Liver (tissue), 9 donors: ENCODE results near the gene CDHR2. TPM values are rescaled to one million over a fixed set of nuclear protein-coding genes. Genes with fewer than 3 reads are reported as not detected.

Experiments
- DNase-seq: peaks from one replicate; pipeline ENCODE4 v3.0.0-alpha.2; 2017; ENCODE audit warnings: low spot score
- H3K27ac ChIP-seq, 2 donors: one replicate each; pipeline ENCODE4 v1.7.0; 2013; ENCODE audit warnings: inconsistent platforms in 2 of 2, low read length in 2 of 2, control low read depth in 1 of 2, low read depth in 1 of 2, mild to moderate bottlenecking in 1 of 2
- H3K27me3 ChIP-seq, 4 donors: one replicate each; pipeline versions ENCODE4 v1.6.1 to v1.7.0; 2013; ENCODE audit warnings: low read length in 3 of 4, inconsistent platforms in 1 of 4, mild to moderate bottlenecking in 1 of 4, moderate library complexity in 1 of 4; ENCODE audit not compliant: control insufficient read depth in 4 of 4, insufficient read depth in 4 of 4
- H3K36me3 ChIP-seq, 4 donors: one replicate each; pipeline versions ENCODE4 v1.6.1 to v1.7.0; 2013; ENCODE audit warnings: low read length in 3 of 4, mild to moderate bottlenecking in 3 of 4, low read depth in 1 of 4, moderate library complexity in 1 of 4; ENCODE audit not compliant: control insufficient read depth in 4 of 4, insufficient read depth in 3 of 4
- H3K4me1 ChIP-seq, 4 donors: one replicate each; pipeline versions ENCODE4 v1.6.1 to v1.7.0; 2013; ENCODE audit warnings: low read length in 3 of 4, mild to moderate bottlenecking in 3 of 4, moderate library complexity in 1 of 4; ENCODE audit not compliant: control insufficient read depth in 4 of 4, insufficient read depth in 4 of 4
- H3K4me3 ChIP-seq, 3 donors: one replicate each; pipeline versions ENCODE4 v1.6.1 to v1.7.0; 2013; ENCODE audit warnings: low read length in 3 of 3, control low read depth in 1 of 3, low read depth in 1 of 3, mild to moderate bottlenecking in 1 of 3
- H3K9ac ChIP-seq, 2 donors: one replicate each; pipeline ENCODE4 v1.7.0; 2013; ENCODE audit warnings: low read length in 2 of 2, mild to moderate bottlenecking in 2 of 2, moderate library complexity in 2 of 2, control low read depth in 1 of 2, low read depth in 1 of 2
- H3K9me3 ChIP-seq, 4 donors: one replicate each; pipeline versions ENCODE4 v1.6.1 to v1.7.0; 2013; ENCODE audit warnings: low read length in 3 of 4; ENCODE audit not compliant: control insufficient read depth in 4 of 4
- EGR1 ChIP-seq, 2 donors: IDR thresholded peaks; 2 replicates each; pipeline ENCODE4 v1.6.1; 2016 to 2018; ENCODE audit warnings: antibody characterized with exemption in 2 of 2, low read depth in 2 of 2
- FOXA1 ChIP-seq: IDR thresholded peaks from 2 replicates; pipeline ENCODE4 v1.6.1; 2016; ENCODE audit warnings: antibody characterized with exemption
- FOXA2 ChIP-seq: IDR thresholded peaks from 2 replicates; pipeline ENCODE4 v1.6.1; 2016; ENCODE audit warnings: antibody characterized with exemption
- GABPA ChIP-seq, 2 donors: IDR thresholded peaks in 1 of 2; conservative IDR thresholded peaks in 1 of 2; 2 replicates each; pipeline ENCODE4 v1.6.1; 2016; ENCODE audit warnings: antibody characterized with exemption in 2 of 2, mild to moderate bottlenecking in 1 of 2, moderate library complexity in 1 of 2
- HNF4A ChIP-seq, 2 donors: conservative IDR thresholded peaks; 2 replicates each; pipeline ENCODE4 v1.6.1; 2016; ENCODE audit warnings: antibody characterized with exemption in 2 of 2, mild to moderate bottlenecking in 2 of 2
- HNF4G ChIP-seq: IDR thresholded peaks from 2 replicates; pipeline ENCODE4 v1.6.1; 2016; ENCODE audit warnings: antibody characterized with exemption
- JUND ChIP-seq, 2 donors: IDR thresholded peaks; 2 replicates each; pipeline ENCODE4 v1.6.1; 2016; ENCODE audit warnings: antibody characterized with exemption in 2 of 2
- NR2F2 ChIP-seq: IDR thresholded peaks from 2 replicates; pipeline ENCODE4 v1.6.1; 2016; ENCODE audit warnings: antibody characterized with exemption
- RAD21 ChIP-seq, 2 donors: IDR thresholded peaks; 2 replicates each; pipeline ENCODE4 v1.6.1; 2016; ENCODE audit warnings: antibody characterized with exemption in 2 of 2, mild to moderate bottlenecking in 2 of 2
- RXRA ChIP-seq, 2 donors: IDR thresholded peaks; 2 replicates each; pipeline ENCODE4 v1.6.1; 2017 to 2018; ENCODE audit warnings: antibody characterized with exemption in 2 of 2, mild to moderate bottlenecking in 1 of 2
- SP1 ChIP-seq: IDR thresholded peaks from 2 replicates; pipeline ENCODE4 v1.6.1; 2018; ENCODE audit warnings: antibody characterized with exemption, mild to moderate bottlenecking
- TAF1 ChIP-seq: conservative IDR thresholded peaks from 2 replicates; pipeline ENCODE4 v1.6.1; 2016; ENCODE audit warnings: antibody characterized with exemption, mild to moderate bottlenecking
- YY1 ChIP-seq: IDR thresholded peaks from 2 replicates; pipeline ENCODE4 v1.6.1; 2016; ENCODE audit warnings: antibody characterized with exemption, mild to moderate bottlenecking
- WGBS: extraction: QIAGEN DNeasy Blood & Tissue Kit; methylation state at CpG from one replicate; pipeline ENCODE4 v1.1.7; 2013; 5-methylcytosine and 5-hydroxymethylcytosine counted together
- polyA plus RNA-seq, 2 donors: library from polyadenylated mRNA; stranded (reverse) in 1 of 2; unstranded in 1 of 2; fragments of 200-250 nt in 1 of 2; fragments of >200 nt in 1 of 2; fragmentation: Nextera tagmentation in 1 of 2; extraction: Ambion mirVana in 1 of 2; gene quantifications; one replicate each; pipeline versions ENCODE4 v1.2.1 to v1.2.3, GENCODE V29; 2013 to 2015
- total RNA-seq, 2 donors: library from RNA; depleted of rRNA; stranded (reverse); fragments of >200 nt; gene quantifications; one replicate each; pipeline ENCODE4 v1.2.3, GENCODE V29; 2014
- TF ChIP-seq, protein P1 (sequence below): IDR thresholded peaks from 2 replicates; pipeline ENCODE4 v1.6.1; 2016; ENCODE audit warnings: antibody characterized with exemption
- TF ChIP-seq, protein P2 (sequence below): IDR thresholded peaks from 2 replicates; pipeline ENCODE4 v1.6.1; 2016; ENCODE audit warnings: antibody characterized with exemption
- TF ChIP-seq, protein P3 (sequence below): IDR thresholded peaks from 2 replicates; pipeline ENCODE4 v1.6.1; 2016; ENCODE audit warnings: antibody characterized with exemption
- TF ChIP-seq, protein P4 (sequence below): IDR thresholded peaks from 2 replicates; pipeline ENCODE4 v1.6.1; 2016; ENCODE audit warnings: antibody characterized with exemption, mild to moderate bottlenecking
- TF ChIP-seq, protein P5 (sequence below): fragments of 150-350 bp; IDR thresholded peaks from 2 replicates; pipeline ENCODE4 v1.5.1; 2017; ENCODE audit warnings: improper control_type of control experiment, low read depth, low read length; ENCODE audit not compliant: missing input control
- donor health status: healthy.
- donor health status: healthy.
- donor health status: healthy.
- donor health status: healthy.
- donor health status: healthy.

Gene CDHR2
- total and polyA plus RNA-seq, 4 donors, result 8.8 to 23.8 (median 16.6) TPM

DNA sequence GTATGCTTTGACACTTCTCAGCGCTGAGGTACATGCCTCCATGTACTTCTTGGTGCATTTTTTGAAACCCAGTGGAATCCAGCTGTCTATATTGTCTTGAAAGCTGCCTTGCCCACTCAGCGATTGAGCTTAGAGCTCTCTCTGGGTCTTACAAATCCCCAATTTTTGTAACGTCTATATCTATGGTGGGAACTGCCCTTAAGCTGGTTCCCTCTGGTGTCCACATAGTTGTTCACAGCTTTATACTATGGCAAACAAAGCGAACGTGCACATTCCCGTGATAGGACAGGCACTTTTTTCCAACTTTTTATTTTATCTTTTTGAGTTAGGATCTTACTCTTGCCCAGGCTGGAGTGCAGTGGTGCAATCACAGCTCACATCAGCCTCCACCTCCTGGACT, 20.9 kb downstream of the CDHR2 start:
- WGBS, result 77% methylated on average over 6 of the region's 6 CpGs

DNA sequence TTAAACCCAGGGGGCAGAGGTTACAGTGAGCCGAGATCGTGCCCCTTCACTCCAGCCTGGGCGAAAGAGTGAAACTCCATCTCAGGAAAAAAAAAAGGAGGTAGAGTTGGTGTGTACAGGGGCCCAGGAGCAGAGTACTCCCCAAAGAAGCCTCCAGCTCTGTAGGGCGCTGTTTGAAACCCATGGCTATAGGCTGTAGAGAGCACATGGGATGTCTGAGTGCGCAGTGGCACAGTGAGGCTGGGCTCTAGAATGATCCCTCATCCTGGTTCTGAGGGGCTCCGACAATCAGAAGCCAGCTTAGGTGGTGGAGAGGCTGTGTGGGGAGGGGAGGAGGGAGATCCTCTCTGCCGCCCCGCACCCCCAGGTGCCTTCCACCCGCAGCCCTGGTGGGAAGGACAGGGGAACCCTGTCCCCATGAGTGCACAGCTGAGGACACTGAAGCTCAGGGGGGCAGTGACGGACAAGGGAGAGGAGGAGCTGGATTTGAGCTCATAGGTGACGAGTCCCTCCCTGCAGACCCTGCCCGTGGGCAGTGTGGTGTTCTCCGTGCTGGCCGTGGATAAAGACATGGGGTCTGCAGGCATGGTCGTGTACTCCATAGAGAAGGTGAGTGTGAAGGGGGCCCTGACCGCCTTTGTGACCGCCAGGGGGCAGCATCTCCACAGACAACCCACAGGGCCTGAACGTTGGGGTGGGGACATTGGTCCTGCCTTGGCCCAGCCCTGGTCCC, 24.6 kb downstream of the CDHR2 start:
- no peak overlapping the region for H3K9ac ChIP-seq
- WGBS, result 48% methylated on average over 18 of the region's 18 CpGs

More for the DNA sequence above, 20.9 kb downstream of the CDHR2 start:
- TF ChIP-seq, protein P1, sequence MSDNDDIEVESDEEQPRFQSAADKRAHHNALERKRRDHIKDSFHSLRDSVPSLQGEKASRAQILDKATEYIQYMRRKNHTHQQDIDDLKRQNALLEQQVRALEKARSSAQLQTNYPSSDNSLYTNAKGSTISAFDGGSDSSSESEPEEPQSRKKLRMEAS, result no peak
- TF ChIP-seq EGR1 (IDR thresholded peaks at IDR 0.05; ENCODE audit: low read depth in 2 of 2), result no peak
- TF ChIP-seq RXRA (IDR thresholded peaks at IDR 0.05), result no peak
- TF ChIP-seq, protein P2, sequence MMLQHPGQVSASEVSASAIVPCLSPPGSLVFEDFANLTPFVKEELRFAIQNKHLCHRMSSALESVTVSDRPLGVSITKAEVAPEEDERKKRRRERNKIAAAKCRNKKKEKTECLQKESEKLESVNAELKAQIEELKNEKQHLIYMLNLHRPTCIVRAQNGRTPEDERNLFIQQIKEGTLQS, result no peak
- TF ChIP-seq TAF1, result no peak
- TF ChIP-seq GABPA (IDR thresholded peaks at IDR 0.05 in 1 of 2, conservative IDR thresholded peaks at IDR 0.05 in 1 of 2), result no peak
- no peak for TF ChIP-seq FOXA1
- TF ChIP-seq FOXA2, result no peak
- TF ChIP-seq SP1, result no peak
- TF ChIP-seq YY1, result no peak
- Histone ChIP-seq H3K36me3 (no peaks in the 10 kb centered on the region), H3K27me3 (no peaks in the 10 kb centered on the region), H3K4me3 (no peak overlapping the region), H3K4me1 (no peaks in the 10 kb centered on the region), H3K9me3 (no peaks in the 10 kb centered on the region), H3K27ac (no peak overlapping the region), H3K9ac (no peak overlapping the region)
- DNase-seq, result no peak

DNA sequence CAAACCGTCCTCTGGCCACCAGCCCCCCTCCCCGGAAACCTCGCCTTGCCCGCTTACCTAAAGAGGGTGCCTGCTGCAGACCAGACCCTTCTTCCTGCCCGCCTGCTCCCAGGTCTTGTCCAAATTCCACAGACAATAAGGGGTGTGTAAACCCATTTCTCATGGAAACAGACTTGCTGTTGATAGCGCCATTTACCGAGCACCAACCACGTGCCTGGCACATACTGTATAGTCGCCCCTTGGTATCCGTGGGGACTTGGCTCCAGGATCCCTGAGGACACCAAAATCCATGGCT, 25.1 kb downstream of the CDHR2 start:
- Histone ChIP-seq H3K27ac (no peak overlapping the region), H3K9ac (no peak overlapping the region), H3K27me3 (no peaks in the 10 kb centered on the region), H3K9me3 (no peaks in the 10 kb centered on the region), H3K4me3 (no peak overlapping the region), H3K4me1 (no peaks in the 10 kb centered on the region), H3K36me3 (peaks cover 0 to 3% (median 0%) of the 10 kb centered on the region in 4 donors)
- DNase-seq, result no peak
- TF ChIP-seq FOXA1 (no peak), JUND (IDR thresholded peaks at IDR 0.05) (no peak), EGR1 (IDR thresholded peaks at IDR 0.05; ENCODE audit: low read depth in 2 of 2) (no peak), RXRA (IDR thresholded peaks at IDR 0.05) (no peak), NR2F2 (no peak), FOXA2 (no peak), TAF1 (no peak)
- TF ChIP-seq, protein P3, sequence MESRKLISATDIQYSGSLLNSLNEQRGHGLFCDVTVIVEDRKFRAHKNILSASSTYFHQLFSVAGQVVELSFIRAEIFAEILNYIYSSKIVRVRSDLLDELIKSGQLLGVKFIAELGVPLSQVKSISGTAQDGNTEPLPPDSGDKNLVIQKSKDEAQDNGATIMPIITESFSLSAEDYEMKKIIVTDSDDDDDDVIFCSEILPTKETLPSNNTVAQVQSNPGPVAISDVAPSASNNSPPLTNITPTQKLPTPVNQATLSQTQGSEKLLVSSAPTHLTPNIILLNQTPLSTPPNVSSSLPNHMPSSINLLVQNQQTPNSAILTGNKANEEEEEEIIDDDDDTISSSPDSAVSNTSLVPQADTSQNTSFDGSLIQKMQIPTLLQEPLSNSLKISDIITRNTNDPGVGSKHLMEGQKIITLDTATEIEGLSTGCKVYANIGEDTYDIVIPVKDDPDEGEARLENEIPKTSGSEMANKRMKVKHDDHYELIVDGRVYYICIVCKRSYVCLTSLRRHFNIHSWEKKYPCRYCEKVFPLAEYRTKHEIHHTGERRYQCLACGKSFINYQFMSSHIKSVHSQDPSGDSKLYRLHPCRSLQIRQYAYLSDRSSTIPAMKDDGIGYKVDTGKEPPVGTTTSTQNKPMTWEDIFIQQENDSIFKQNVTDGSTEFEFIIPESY, result no peak
- TF ChIP-seq, protein P2, result no peak
- TF ChIP-seq, protein P4, sequence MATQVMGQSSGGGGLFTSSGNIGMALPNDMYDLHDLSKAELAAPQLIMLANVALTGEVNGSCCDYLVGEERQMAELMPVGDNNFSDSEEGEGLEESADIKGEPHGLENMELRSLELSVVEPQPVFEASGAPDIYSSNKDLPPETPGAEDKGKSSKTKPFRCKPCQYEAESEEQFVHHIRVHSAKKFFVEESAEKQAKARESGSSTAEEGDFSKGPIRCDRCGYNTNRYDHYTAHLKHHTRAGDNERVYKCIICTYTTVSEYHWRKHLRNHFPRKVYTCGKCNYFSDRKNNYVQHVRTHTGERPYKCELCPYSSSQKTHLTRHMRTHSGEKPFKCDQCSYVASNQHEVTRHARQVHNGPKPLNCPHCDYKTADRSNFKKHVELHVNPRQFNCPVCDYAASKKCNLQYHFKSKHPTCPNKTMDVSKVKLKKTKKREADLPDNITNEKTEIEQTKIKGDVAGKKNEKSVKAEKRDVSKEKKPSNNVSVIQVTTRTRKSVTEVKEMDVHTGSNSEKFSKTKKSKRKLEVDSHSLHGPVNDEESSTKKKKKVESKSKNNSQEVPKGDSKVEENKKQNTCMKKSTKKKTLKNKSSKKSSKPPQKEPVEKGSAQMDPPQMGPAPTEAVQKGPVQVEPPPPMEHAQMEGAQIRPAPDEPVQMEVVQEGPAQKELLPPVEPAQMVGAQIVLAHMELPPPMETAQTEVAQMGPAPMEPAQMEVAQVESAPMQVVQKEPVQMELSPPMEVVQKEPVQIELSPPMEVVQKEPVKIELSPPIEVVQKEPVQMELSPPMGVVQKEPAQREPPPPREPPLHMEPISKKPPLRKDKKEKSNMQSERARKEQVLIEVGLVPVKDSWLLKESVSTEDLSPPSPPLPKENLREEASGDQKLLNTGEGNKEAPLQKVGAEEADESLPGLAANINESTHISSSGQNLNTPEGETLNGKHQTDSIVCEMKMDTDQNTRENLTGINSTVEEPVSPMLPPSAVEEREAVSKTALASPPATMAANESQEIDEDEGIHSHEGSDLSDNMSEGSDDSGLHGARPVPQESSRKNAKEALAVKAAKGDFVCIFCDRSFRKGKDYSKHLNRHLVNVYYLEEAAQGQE, result no peak
- WGBS, result 63% methylated on average over 10 of the region's 10 CpGs

More for the DNA sequence above, 24.6 kb downstream of the CDHR2 start:
- H3K36me3 ChIP-seq, result no peaks in the 10 kb centered on the region
- DNase-seq, result peak; percentile 84
- no peak overlapping the region for H3K27ac ChIP-seq
- no peaks in the 10 kb centered on the region for H3K9me3 ChIP-seq
- H3K4me3 ChIP-seq, result no peak overlapping the region
- no peaks in the 10 kb centered on the region for H3K4me1 ChIP-seq
- no peaks in the 10 kb centered on the region for H3K27me3 ChIP-seq
- TF ChIP-seq EGR1 (IDR thresholded peaks at IDR 0.05; ENCODE audit: low read depth in 2 of 2) (no peak), TAF1 (no peak), RXRA (IDR thresholded peaks at IDR 0.05) (no peak), FOXA2 (no peak), NR2F2 (no peak), SP1 (no peak), HNF4A (conservative IDR thresholded peaks at IDR 0.05) (no peak), YY1 (no peak), HNF4G (no peak), JUND (IDR thresholded peaks at IDR 0.05) (no peak), RAD21 (IDR thresholded peaks at IDR 0.05) (peak; percentile 61 to 79)
- TF ChIP-seq, protein P5, sequence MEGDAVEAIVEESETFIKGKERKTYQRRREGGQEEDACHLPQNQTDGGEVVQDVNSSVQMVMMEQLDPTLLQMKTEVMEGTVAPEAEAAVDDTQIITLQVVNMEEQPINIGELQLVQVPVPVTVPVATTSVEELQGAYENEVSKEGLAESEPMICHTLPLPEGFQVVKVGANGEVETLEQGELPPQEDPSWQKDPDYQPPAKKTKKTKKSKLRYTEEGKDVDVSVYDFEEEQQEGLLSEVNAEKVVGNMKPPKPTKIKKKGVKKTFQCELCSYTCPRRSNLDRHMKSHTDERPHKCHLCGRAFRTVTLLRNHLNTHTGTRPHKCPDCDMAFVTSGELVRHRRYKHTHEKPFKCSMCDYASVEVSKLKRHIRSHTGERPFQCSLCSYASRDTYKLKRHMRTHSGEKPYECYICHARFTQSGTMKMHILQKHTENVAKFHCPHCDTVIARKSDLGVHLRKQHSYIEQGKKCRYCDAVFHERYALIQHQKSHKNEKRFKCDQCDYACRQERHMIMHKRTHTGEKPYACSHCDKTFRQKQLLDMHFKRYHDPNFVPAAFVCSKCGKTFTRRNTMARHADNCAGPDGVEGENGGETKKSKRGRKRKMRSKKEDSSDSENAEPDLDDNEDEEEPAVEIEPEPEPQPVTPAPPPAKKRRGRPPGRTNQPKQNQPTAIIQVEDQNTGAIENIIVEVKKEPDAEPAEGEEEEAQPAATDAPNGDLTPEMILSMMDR, result peak; percentile 64
